Stimulated activated CD4-positive, alpha-beta T cell treated with anti-CD3 and anti-CD28 coated beads, Interleukin-1b, Interleukin-23, amount 100 ng/mL, for 1 hour (primary cell): ENCODE data around the gene ERFE.

Source experiments
- DNase-seq, 2 donors: peaks; one replicate each; pipeline ENCODE4 v3.0.0-alpha.2; 2020; ENCODE audit warnings: low read depth in 2 of 2

ERFE gene

GRCh38 chr2:238216651-238217184, 57.9 kb downstream of the ERFE start:
- DNase-seq: no peak
